Measurements from ENCODE around the gene FNBP1. TPM values are rescaled to one million over a fixed set of nuclear protein-coding genes. Genes with fewer than 3 reads are reported as not detected.
"Not testable (repeated sequence)": the region's sequence is repeated elsewhere in the genome, so short reads cannot be mapped to it uniquely, and the experiment has no call there.

Gene FNBP1
- total and polyA plus RNA-seq, 9 donors = 15.0 to 28.4 (median 18.2) TPM

DNA sequence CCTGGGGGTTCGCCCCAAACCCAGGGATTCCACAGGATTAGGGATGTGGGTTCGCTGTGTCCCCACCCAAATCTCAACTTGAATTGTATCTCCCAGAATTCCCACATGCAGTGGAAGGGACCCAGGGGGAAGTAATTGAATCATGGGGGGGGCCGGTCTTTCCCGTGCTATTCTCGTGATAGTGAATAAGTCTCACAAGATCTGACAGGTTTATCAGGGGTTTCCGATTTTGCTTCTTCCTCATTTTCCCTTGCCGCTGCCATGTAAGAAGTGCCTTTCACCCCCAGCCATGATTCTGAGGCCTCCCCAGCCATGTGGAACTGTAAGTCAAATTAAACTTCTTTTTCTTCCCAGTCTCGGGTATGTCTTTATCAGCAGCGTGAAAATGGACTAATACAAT lies 58.4 kb downstream of the FNBP1 start:
- H3K9me3 ChIP-seq (replicated peaks; ENCODE audit: control insufficient read depth, low read depth, low read length); H3K27me3 ChIP-seq (ENCODE audit: control insufficient read depth, insufficient read depth, low read length); H3K36me3 ChIP-seq (ENCODE audit: control insufficient read depth, insufficient read depth, low read length); DNase-seq; H3K27ac ChIP-seq (ENCODE audit: low read length); H3K4me1 ChIP-seq (ENCODE audit: control insufficient read depth, insufficient read depth, low read length); H3K4me3 ChIP-seq (ENCODE audit: low read length): not testable (repeated sequence)
- 81% methylated on average over 4 of the region's 9 CpGs for WGBS (ENCODE audit: insufficient coverage)

DNA sequence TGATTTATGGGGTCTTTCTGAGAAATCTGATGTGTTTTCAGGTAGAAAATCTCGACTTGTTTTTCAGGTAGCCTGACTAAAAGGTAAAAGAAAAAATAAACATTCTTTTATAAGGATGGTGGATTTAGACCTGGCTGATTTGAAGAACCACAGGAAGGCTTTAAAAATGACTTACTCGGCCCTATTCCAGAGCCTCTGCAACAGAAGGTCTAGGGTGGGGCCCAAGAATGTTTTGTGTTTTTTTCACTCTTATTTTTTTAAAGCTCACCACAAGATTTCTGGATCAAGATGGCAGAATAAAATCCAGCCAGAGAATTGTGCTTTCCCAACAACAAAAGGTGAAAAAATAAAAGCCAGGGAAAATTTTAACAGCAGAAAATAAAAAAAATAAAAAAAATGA lies 59.1 kb downstream of the FNBP1 start:
- H3K4me1 ChIP-seq (ENCODE audit: control insufficient read depth, insufficient read depth, low read length) = no peaks in the 10 kb centered on the region
- H3K4me3 ChIP-seq (ENCODE audit: low read length) = no peak overlapping the region
- H3K27ac ChIP-seq (ENCODE audit: low read length) = no peak overlapping the region
- no peaks in the 10 kb centered on the region for H3K9me3 ChIP-seq (replicated peaks; ENCODE audit: control insufficient read depth, low read depth, low read length)
- peaks cover 2% of the 10 kb centered on the region for H3K36me3 ChIP-seq (ENCODE audit: control insufficient read depth, insufficient read depth, low read length)
- no peaks in the 10 kb centered on the region for H3K27me3 ChIP-seq (ENCODE audit: control insufficient read depth, insufficient read depth, low read length)
- no CpG with 5 or more reads among the region's 2 CpGs for WGBS (ENCODE audit: insufficient coverage)
- DNase-seq = peak; percentile 52

DNA sequence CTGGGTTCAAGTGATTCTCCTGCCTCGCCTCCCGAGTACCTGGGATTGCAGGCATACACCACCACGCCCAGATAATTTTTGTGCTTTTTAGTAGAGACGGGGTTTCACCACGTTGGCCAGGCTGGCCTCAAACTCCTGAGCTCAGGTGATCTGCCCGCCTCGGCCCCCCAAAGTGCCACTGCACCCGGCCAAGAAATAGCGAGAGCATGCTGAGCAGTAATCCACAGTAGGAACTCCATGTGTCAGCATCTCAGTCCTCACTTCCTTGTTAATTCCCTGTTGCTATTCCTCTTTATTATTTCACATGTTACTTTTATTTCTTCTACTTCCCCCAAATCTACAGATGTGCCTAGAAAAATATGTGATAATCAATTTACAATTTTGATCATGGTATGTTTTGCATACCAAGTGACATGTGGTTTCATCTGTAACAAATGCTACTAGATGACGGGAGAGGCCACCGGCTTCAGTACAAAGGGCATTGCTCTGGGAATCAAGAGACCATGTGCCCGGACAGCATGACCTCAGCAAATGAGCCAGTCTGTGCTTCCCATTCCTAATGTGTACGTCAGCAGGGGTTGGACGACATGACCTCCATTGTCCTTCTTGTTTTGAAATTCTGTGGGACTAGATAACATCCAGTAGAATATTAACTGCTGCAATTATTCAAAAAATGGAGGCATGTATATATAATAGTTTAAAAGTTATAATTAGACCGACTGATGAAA lies 61.6 kb downstream of the FNBP1 start:
- Histone ChIP-seq H3K27me3 (ENCODE audit: control insufficient read depth, insufficient read depth, low read length) (no peaks in the 10 kb centered on the region), H3K36me3 (ENCODE audit: control insufficient read depth, insufficient read depth, low read length) (peaks cover 15% of the 10 kb centered on the region), H3K4me1 (ENCODE audit: control insufficient read depth, insufficient read depth, low read length) (no peaks in the 10 kb centered on the region), H3K9me3 (replicated peaks; ENCODE audit: control insufficient read depth, low read depth, low read length) (no peaks in the 10 kb centered on the region), H3K27ac (ENCODE audit: low read length) (no peak overlapping the region), H3K4me3 (ENCODE audit: low read length) (no peak overlapping the region)
- 85% methylated on average over 12 of the region's 15 CpGs for whole genome bisulfite sequencing (ENCODE audit: insufficient coverage)
- DNase-seq = peak; percentile 54

DNA sequence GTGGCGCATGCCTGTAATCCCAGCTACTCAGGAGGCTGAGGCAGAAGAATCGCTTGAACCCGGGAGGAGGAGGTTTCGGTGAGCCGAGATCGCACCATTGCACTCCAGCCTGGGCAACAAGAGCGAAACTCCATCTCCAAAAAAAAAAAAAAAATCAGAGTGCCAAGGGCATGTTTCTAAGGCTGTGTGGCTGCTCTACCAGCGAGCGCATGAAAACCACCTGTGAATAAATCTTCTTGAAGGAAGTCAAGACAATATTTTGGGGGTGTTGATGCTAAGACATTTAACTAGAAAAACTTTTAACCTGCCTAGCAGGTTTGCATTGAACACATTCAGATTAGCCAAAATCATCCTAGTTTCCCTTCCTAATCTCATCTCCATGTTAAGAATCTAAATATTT lies 62.8 kb downstream of the FNBP1 start:
- peaks cover 15% of the 10 kb centered on the region for H3K36me3 ChIP-seq (ENCODE audit: control insufficient read depth, insufficient read depth, low read length)
- H3K27me3 ChIP-seq (ENCODE audit: control insufficient read depth, insufficient read depth, low read length); DNase-seq; H3K4me1 ChIP-seq (ENCODE audit: control insufficient read depth, insufficient read depth, low read length); H3K4me3 ChIP-seq (ENCODE audit: low read length); H3K27ac ChIP-seq (ENCODE audit: low read length); H3K9me3 ChIP-seq (replicated peaks; ENCODE audit: control insufficient read depth, low read depth, low read length): not testable (repeated sequence)
- WGBS (ENCODE audit: insufficient coverage) = 100% methylated on average over 2 of the region's 9 CpGs

DNA sequence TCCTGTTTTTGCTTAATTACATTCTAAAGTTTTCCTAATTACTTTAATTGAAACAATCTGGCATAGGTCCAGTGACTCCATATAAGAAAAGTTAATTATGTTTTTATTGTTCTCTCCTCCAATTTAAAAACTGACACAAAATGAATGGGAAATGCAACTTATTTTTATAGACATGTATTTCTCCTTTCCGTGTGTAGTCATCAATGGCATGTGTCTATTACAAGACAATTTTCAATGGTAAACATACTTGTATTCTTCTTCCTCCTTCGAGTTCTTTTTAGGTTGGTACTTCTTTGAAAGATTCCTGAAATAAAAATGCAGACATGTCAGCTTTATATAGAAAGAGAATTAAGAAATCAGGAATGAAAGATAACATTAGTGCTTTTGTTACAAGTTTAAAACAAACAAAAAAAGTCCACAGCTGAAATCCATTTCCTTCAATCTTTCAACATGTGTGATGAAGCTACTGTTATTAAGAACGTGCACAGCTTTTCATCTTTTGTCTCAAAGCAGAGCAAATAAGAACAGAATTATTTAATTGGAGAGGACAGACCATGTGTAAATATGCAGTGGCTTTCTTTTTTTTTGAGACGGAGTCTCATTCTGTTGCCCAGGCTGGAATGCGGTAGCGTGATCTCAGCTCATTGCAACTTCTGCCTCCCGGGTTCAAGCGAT lies 63.8 kb downstream of the FNBP1 start:
- DNase-seq = no peak
- Histone ChIP-seq H3K27ac (ENCODE audit: low read length) (no peak overlapping the region), H3K4me1 (ENCODE audit: control insufficient read depth, insufficient read depth, low read length) (no peaks in the 10 kb centered on the region), H3K9me3 (replicated peaks; ENCODE audit: control insufficient read depth, low read depth, low read length) (no peaks in the 10 kb centered on the region), H3K36me3 (ENCODE audit: control insufficient read depth, insufficient read depth, low read length) (peaks cover 15% of the 10 kb centered on the region), H3K27me3 (ENCODE audit: control insufficient read depth, insufficient read depth, low read length) (no peaks in the 10 kb centered on the region), H3K4me3 (ENCODE audit: low read length) (no peak overlapping the region)
- WGBS (ENCODE audit: insufficient coverage) = 92% methylated on average over 4 of the region's 8 CpGs

DNA sequence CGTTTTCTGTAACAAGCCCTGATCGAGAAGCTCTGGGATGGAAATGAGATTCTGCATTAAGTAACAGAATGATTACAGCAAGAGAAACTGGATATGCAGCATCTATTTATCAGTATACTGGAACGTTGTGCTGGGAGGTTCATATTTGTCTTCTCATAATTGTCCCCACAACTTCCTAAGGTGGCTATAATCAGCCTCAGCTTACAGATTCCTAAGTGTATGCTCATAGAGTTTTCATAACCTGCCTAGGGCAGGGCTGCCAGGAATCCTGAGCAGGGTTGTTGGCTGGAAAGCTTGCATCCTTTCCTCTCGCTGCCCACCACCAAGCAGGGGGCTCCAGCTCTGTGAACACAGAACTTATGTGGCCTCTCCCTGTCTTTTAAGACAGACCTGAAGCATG lies 70.2 kb downstream of the FNBP1 start:
- Histone ChIP-seq H3K4me3 (ENCODE audit: low read length) (no peak overlapping the region), H3K27me3 (ENCODE audit: control insufficient read depth, insufficient read depth, low read length) (no peaks in the 10 kb centered on the region), H3K9me3 (replicated peaks; ENCODE audit: control insufficient read depth, low read depth, low read length) (no peaks in the 10 kb centered on the region), H3K36me3 (ENCODE audit: control insufficient read depth, insufficient read depth, low read length) (peaks cover 16% of the 10 kb centered on the region), H3K27ac (ENCODE audit: low read length) (no peak overlapping the region), H3K4me1 (ENCODE audit: control insufficient read depth, insufficient read depth, low read length) (peaks cover 2% of the 10 kb centered on the region)
- DNase-seq = no peak
- 100% methylated on average over 2 of the region's 4 CpGs for WGBS (ENCODE audit: insufficient coverage)

DNA sequence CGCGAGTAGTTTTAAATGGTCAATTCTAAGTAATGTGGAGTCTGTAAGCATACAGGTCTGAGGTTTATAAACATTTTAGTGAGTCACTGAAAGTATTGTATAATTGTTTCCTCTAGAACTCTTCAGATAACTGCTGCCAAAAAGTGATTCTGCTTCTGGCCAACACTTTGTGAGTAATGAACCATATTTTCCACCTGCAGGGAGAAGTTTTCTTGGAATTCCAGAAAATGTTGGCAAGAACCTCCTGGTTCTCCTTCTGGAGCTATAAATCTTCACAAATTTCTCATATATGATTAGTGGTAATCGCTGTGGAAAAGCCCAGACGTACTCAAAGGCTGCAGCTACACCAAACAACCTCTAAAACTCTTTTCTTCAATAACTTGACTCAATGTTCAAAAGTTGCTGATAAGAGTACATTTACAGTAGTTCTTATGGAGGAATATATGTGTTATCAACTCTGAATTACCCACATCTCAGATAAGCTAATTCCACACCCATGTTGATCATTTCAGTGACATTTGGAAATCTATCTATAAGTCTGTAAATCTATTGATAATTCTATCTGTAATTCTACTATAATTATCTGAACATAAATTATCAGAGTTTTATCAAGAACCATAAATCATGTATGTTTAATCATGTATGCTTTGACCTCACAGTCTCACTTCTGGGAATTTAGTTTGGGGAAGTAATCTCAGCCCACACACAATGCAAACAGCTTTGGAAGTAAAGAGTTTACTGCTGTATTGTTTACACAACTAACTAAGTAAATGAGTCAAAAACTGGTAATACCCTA lies 74.1 kb downstream of the FNBP1 start:
- Histone ChIP-seq H3K4me3 (ENCODE audit: low read length) (no peak overlapping the region), H3K27me3 (ENCODE audit: control insufficient read depth, insufficient read depth, low read length) (no peaks in the 10 kb centered on the region), H3K36me3 (ENCODE audit: control insufficient read depth, insufficient read depth, low read length) (peaks cover 10% of the 10 kb centered on the region), H3K9me3 (replicated peaks; ENCODE audit: control insufficient read depth, low read depth, low read length) (no peaks in the 10 kb centered on the region), H3K27ac (ENCODE audit: low read length) (peak overlapping the region; percentile 77), H3K4me1 (ENCODE audit: control insufficient read depth, insufficient read depth, low read length) (peaks cover 11% of the 10 kb centered on the region)
- peak; percentile 97 for DNase-seq
- WGBS (ENCODE audit: insufficient coverage) = no CpG with 5 or more reads among the region's 4 CpGs

DNA sequence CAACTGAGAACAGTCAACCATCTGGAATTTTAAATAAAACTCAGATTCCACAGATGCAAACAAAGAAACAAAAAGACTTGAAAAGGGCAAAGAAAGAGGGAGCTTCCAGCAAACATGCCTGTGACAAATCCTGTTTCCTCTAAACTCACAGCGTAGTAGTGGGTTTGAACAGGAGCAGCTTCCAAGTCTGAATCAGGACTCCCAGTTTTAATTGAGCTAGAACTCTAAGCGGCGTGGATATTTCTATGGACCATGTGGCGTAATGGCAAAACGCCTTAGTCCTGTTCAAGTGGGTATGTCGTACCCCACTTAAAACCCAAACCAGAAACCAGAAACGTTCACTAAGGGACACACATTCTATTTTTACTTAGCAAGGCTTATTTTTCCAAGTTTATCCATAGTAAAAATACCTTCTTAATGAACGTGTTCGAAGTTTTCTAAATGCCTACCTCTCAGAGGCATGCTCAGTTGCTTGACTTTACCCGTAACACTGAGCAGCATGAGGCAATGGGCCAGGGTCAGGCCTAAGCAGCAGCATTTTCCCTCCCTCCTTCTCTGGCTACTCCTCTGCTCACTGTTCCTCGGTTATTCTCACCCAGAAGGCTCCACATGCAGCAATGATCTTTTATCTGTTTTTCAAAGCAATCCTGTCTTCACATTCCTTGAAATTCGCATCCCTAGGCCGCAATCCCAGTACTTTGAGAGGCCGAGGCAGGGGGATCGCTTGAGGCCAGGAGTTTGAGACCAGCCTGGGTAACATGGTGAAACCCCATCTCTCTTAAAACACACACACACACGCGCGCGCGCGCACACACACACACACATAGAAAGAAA lies 77.9 kb downstream of the FNBP1 start:
- WGBS (ENCODE audit: insufficient coverage) = 57% methylated on average over 10 of the region's 21 CpGs
- H3K9me3 ChIP-seq (replicated peaks; ENCODE audit: control insufficient read depth, low read depth, low read length) = no peaks in the 10 kb centered on the region
- peak; percentile 66 for DNase-seq
- H3K36me3 ChIP-seq (ENCODE audit: control insufficient read depth, insufficient read depth, low read length) = peaks cover 4% of the 10 kb centered on the region
- peak overlapping the region; percentile 94 for H3K27ac ChIP-seq (ENCODE audit: low read length)
- H3K4me3 ChIP-seq (ENCODE audit: low read length) = no peak overlapping the region
- H3K4me1 ChIP-seq (ENCODE audit: control insufficient read depth, insufficient read depth, low read length) = peaks cover 27% of the 10 kb centered on the region
- H3K27me3 ChIP-seq (ENCODE audit: control insufficient read depth, insufficient read depth, low read length) = no peaks in the 10 kb centered on the region

DNA sequence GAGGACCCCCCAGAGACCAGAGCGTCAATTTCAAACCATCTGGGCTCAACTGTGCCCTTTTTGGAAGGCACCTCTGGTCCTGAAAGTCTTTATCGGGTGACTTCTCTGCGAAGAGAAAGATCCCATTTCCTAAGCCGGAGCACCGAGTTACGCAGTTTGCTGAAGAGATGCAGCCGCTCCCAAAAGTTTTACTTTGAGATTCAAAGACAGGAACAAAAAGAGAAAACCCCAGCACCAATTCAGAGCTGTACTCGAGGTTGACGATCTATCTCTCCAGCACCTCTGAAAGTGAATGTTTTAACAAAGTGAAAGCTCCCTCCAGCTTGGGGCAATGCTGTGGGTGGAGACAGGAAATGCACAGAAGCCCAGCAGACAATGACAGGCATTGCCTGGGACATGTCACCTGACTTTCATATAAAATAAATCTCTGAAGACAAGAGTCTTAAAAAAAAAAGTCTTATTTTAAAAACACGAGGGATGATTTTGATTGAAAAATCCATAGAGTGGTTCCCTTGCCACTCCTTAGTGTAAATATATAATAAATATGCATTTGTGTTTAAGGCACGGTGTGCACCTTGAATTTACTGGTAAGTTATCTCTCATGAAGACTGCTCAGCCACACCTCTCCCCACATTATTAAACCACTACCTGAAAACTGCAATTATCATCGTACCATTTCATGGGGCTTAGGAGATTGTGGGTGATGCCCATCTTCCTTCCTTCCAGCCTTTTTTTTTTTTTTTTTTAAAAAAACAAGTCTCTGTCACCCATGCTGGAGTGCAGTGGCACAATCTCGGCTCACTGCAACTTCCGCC lies 79.9 kb downstream of the FNBP1 start:
- H3K27ac ChIP-seq (ENCODE audit: low read length) = peak overlapping the region; percentile 94
- H3K4me1 ChIP-seq (ENCODE audit: control insufficient read depth, insufficient read depth, low read length) = peaks cover 27% of the 10 kb centered on the region
- WGBS (ENCODE audit: insufficient coverage) = 11% methylated on average over 8 of the region's 14 CpGs
- DNase-seq = peak; percentile 77
- H3K27me3 ChIP-seq (ENCODE audit: control insufficient read depth, insufficient read depth, low read length) = no peaks in the 10 kb centered on the region
- no peaks in the 10 kb centered on the region for H3K9me3 ChIP-seq (replicated peaks; ENCODE audit: control insufficient read depth, low read depth, low read length)
- peak overlapping the region; percentile 31 for H3K4me3 ChIP-seq (ENCODE audit: low read length)
- H3K36me3 ChIP-seq (ENCODE audit: control insufficient read depth, insufficient read depth, low read length) = peaks cover 4% of the 10 kb centered on the region
